Esophagus mucosa (tissue), 1 donor: ENCODE measurements around the gene CUL1. TPM values are rescaled to one million over a fixed set of nuclear protein-coding genes. Genes with fewer than 3 reads are reported as not detected.

Source experiments
- total RNA-seq: library from RNA; stranded (reverse); gene quantifications from one replicate; pipeline ENCODE4 v1.2.4, GENCODE V29; 2023
- donor health status: DM: yes; HTN: yes; CAD: no.

Gene CUL1
- total RNA-seq, 1 donor from 2014 or later = 29.0 TPM

Other genes with a start within 250 kb of the CUL1 start
- not detected for gene C7orf33, start 108.1 kb upstream of the CUL1 start, total RNA-seq
- gene EZH2, start 185.4 kb downstream of the CUL1 start, total RNA-seq = 13.4 TPM